IMR-90 (cell line): ENCODE measurements around the gene SRPK2. TPM values are rescaled to one million over a fixed set of nuclear protein-coding genes. Genes with fewer than 3 reads are reported as not detected.

ENCODE experiments used
- ATAC-seq: fragments of 200-7000 bp; cut with Tn5 transposase; 2 replicates; pipeline ENCODE4 v1.9.1; 2020; ENCODE audit warnings: low read depth, mild to moderate bottlenecking, moderate library complexity
- BruUV-seq: library from RNA; stranded (reverse); fragments of 400-500 nt; replicated peaks from 2 replicates; lab custom pipeline; 2021; lab: Mats Ljungman, UMichigan
- CTCF ChIA-PET: fragments of 300-600 bp; formaldehyde crosslinking; extraction: SDS; loops from one replicate; lab custom pipeline; 2021; ENCODE audit warnings: antibody characterized with exemption; lab: Yijun Ruan, JAX
- POLR2A ChIA-PET: fragments of 300-600 bp; sonication (Branson Sonifier 250); formaldehyde crosslinking; loops from one replicate; lab custom pipeline; 2022; ENCODE audit warnings: antibody characterized with exemption; ENCODE audit not compliant: unreplicated experiment; lab: Charles Lee
- DNase-seq: peaks from one replicate; pipeline ENCODE4 v3.0.0; 2013
- H2AFZ ChIP-seq: replicated peaks from 2 replicates; pipeline ENCODE3; 2013; ENCODE audit warnings: low read length, mild to moderate bottlenecking; ENCODE audit not compliant: poor library complexity
- H2AK5ac ChIP-seq: 2 replicates; pipeline ENCODE4 v1.6.1; 2013; ENCODE audit warnings: low read depth, low read length, inconsistent platforms
- H2AK9ac ChIP-seq: replicated peaks from 2 replicates; pipeline ENCODE3; 2013; ENCODE audit warnings: mild to moderate bottlenecking, low read depth, low read length, moderate library complexity; ENCODE audit not compliant: poor library complexity
- H2BK120ac ChIP-seq: 2 replicates; pipeline ENCODE4 v1.6.1; 2013; ENCODE audit warnings: low read depth, low read length, inconsistent platforms
- H2BK15ac ChIP-seq: 3 replicates; pipeline ENCODE4 v1.6.1; 2013; ENCODE audit warnings: low read depth, low read length, inconsistent platforms
- H2BK20ac ChIP-seq: 2 replicates; pipeline ENCODE4 v1.6.1; 2013; ENCODE audit warnings: low read depth, mild to moderate bottlenecking, inconsistent platforms, low read length, moderate library complexity
- H2BK5ac ChIP-seq: 2 replicates; pipeline ENCODE4 v1.6.1; 2013; ENCODE audit warnings: mild to moderate bottlenecking, low read depth, low read length, inconsistent platforms; ENCODE audit not compliant: poor library complexity, severe bottlenecking
- H3K14ac ChIP-seq: replicated peaks from 2 replicates; pipeline ENCODE4 v1.6.1; 2013; ENCODE audit warnings: low read depth, low read length, inconsistent platforms
- H3K18ac ChIP-seq: 2 replicates; pipeline ENCODE4 v1.6.1; 2013; ENCODE audit warnings: low read depth, low read length, control low read depth
- H3K23ac ChIP-seq: 2 replicates; pipeline ENCODE4 v1.6.1; 2013; ENCODE audit warnings: low read depth, low read length, inconsistent platforms
- H3K27ac ChIP-seq: 2 replicates; pipeline ENCODE4 v1.5.1; 2013; ENCODE audit warnings: mild to moderate bottlenecking, control low read depth, low read length; ENCODE audit not compliant: insufficient read depth
- H3K27me3 ChIP-seq: 2 replicates; pipeline ENCODE4 v1.6.1; 2013; ENCODE audit warnings: low read length; ENCODE audit not compliant: control insufficient read depth, insufficient read depth
- H3K36me3 ChIP-seq: 2 replicates; pipeline ENCODE4 v1.6.1; 2013; ENCODE audit warnings: low read length, mixed read lengths; ENCODE audit not compliant: control insufficient read depth, insufficient read depth
- H3K4ac ChIP-seq: 2 replicates; pipeline ENCODE4 v1.6.1; 2013; ENCODE audit warnings: low read depth, low read length, inconsistent platforms
- H3K4me1 ChIP-seq: 2 replicates; pipeline ENCODE4 v1.6.1; 2013; ENCODE audit warnings: low read length, mixed read lengths; ENCODE audit not compliant: control insufficient read depth, insufficient read depth
- H3K4me2 ChIP-seq: 2 replicates; pipeline ENCODE4 v1.6.1; 2013; ENCODE audit warnings: low read depth, mild to moderate bottlenecking, control low read depth, low read length, moderate library complexity
- H3K4me3 ChIP-seq: 2 replicates; pipeline ENCODE4 v1.5.1; 2013; ENCODE audit warnings: low read depth, mild to moderate bottlenecking, control low read depth, low read length, moderate library complexity; ENCODE audit not compliant: insufficient read depth
- H3K56ac ChIP-seq: 2 replicates; pipeline ENCODE4 v1.6.1; 2013; ENCODE audit warnings: low read length, inconsistent platforms; ENCODE audit not compliant: insufficient read depth; ENCODE audit errors: extremely low read depth
- H3K79me1 ChIP-seq, 2 experiments: 2 replicates each; pipeline ENCODE4 v1.6.1; 2013; ENCODE audit warnings: low read length in 2 of 2, inconsistent platforms in 1 of 2, low read depth in 1 of 2
- H3K9ac ChIP-seq: 2 replicates; pipeline ENCODE4 v1.6.1; 2013; ENCODE audit warnings: low read depth, low read length, control low read depth
- H3K9me1 ChIP-seq: 2 replicates; pipeline ENCODE4 v1.6.1; 2013; ENCODE audit warnings: low read length, inconsistent platforms; ENCODE audit not compliant: insufficient read depth
- H3K9me3 ChIP-seq: 2 replicates; pipeline ENCODE4 v1.6.1; 2013; ENCODE audit warnings: low read length; ENCODE audit not compliant: control insufficient read depth, insufficient read depth
- H4K20me1 ChIP-seq: 2 replicates; pipeline ENCODE4 v1.6.1; 2013; ENCODE audit warnings: low read length, inconsistent platforms; ENCODE audit not compliant: insufficient read depth
- H4K5ac ChIP-seq: 2 replicates; pipeline ENCODE4 v1.6.1; 2013; ENCODE audit warnings: mild to moderate bottlenecking, low read depth, low read length, control low read depth
- H4K8ac ChIP-seq, 2 experiments: 2 replicates each; pipeline ENCODE4 v1.6.1; 2013; ENCODE audit warnings: low read depth in 2 of 2, low read length in 2 of 2, control low read depth in 1 of 2, inconsistent platforms in 1 of 2
- H4K91ac ChIP-seq: 2 replicates; pipeline ENCODE4 v1.6.1; 2013; ENCODE audit warnings: low read depth, low read length, inconsistent platforms; ENCODE audit not compliant: insufficient read depth
- BHLHE40 ChIP-seq: fragments of 150-350 bp; IDR thresholded peaks from 2 replicates; pipeline ENCODE4 v1.6.1; 2016; ENCODE audit warnings: mild to moderate bottlenecking, low read depth, low read length
- CEBPB ChIP-seq: IDR thresholded peaks from 2 replicates; pipeline ENCODE4 v1.6.1; 2012; ENCODE audit warnings: low read depth, low read length, improper control_type of control experiment
- MAFK ChIP-seq: IDR thresholded peaks from 2 replicates; pipeline ENCODE4 v1.6.1; 2012; ENCODE audit warnings: low read depth, low read length, improper control_type of control experiment
- NFE2L2 ChIP-seq: fragments of 150-350 bp; IDR thresholded peaks from 2 replicates; pipeline ENCODE4 v1.6.1; 2016; ENCODE audit warnings: low read depth, mild to moderate bottlenecking, low read length
- RAD21 ChIP-seq: IDR thresholded peaks from 2 replicates; pipeline ENCODE4 v1.6.1; 2012; ENCODE audit warnings: low read length, improper control_type of control experiment
- SMC3 ChIP-seq: fragments of 150-350 bp; IDR thresholded peaks from 2 replicates; pipeline ENCODE4 v1.6.1; 2016; ENCODE audit warnings: low read depth, mild to moderate bottlenecking, antibody characterized with exemption, low read length, moderate library complexity
- WGBS, 2 experiments: methylation state at CpG; one replicate each; pipeline versions ENCODE4 v1.1.5 to v1.1.7; 2013; ENCODE audit warnings: missing lambda C conversion rate in 2 of 2; ENCODE audit not compliant: insufficient read length in 1 of 2; ENCODE audit errors: extremely low coverage in 2 of 2; 5-methylcytosine and 5-hydroxymethylcytosine counted together
- dilution Hi-C: fragments of 300-500 bp; cut with HindIII; formaldehyde crosslinking; loops from one replicate; pipeline ENCODE4 v1.14.3; 2018; ENCODE audit warnings: low sequenced_read_pairs; ENCODE audit not compliant: unreplicated experiment
- in situ Hi-C: fragments of 300-500 bp; cut with MboI; formaldehyde crosslinking; loops from 3 replicates; pipeline ENCODE4 v1.14.3; 2019; ENCODE audit warnings: low sequenced_read_pairs, inconsistent platforms, mixed read lengths
- intact Hi-C: fragments of 100-400 bp; cut with micrococcal nuclease; formaldehyde crosslinking; loops from 2 replicates; pipeline ENCODE4 v1.10.0; 2022
- polyA plus RNA-seq, 3 experiments: library from polyadenylated mRNA; depleted of rRNA; stranded (reverse); fragments of >200 nt; gene quantifications; 2 replicates each; pipeline ENCODE4 v1.2.3, GENCODE V29; 2012; ENCODE audit warnings: low replicate concordance in 1 of 3
- total RNA-seq: library from RNA; depleted of rRNA; stranded (reverse); fragments of >200 nt; gene quantifications from 2 replicates; pipeline ENCODE4 v1.2.3, GENCODE V29; 2012

The SRPK2 gene
- total and polyA plus RNA-seq, 2 of the 4 experiments (the other 2 are of a cell fraction), result 13.2 to 33.0 TPM

DNA sequence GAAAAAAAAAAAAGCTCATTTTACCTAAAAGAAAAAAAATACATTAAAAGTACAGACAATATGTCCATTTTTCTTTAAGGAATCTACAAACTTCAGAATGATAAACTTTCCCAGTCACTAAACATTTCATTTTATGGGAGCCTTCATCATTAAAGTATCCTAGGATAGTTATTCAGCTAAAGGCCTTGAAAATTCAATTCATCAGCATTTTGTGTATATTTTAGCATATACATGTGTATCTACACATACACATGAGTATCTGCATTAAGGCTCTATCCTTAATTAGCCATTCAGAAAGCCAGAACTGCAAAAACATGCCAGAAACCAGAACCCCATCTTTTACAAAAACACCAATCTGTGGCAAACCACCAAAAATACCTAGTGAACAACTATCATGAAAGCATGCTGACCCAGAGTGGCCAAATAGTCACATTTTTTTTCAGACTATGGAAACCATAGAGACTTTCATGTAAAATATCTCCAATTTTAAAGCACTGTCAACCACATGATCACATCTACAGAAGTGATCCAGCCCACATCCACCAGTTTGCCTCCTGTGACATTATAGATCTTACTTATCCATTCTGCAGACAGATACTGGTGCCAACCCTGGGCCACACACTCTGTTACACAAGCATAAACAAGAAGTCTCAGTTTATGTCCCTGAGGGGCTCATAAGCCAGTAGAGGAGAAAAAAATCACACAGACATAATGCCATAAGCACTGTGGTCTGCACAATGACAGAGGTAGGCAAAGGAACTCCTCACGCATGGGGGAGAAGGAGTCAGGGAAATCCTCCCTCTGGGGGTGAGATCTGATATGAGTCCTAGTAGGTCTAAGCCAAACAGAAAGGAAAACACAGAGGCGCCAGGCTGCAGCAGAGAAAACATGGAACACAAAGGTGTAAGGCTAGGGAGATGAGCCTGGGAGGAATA lies 79.2 kb downstream of the SRPK2 start:
- H4K8ac ChIP-seq, result no peak overlapping the region; a peak in 1 of 4 replicates
- ChIA-PET POLR2A (no interaction called here), CTCF (interaction anchor here (1.0 kb wide), 1 partner anchor 10 kb away, joined by 3 read pairs; no protein-coding TSS in a partner anchor)
- no peak overlapping the region for H3K4ac ChIP-seq
- WGBS, 2 experiments, result no CpG with 5 or more reads among the region's 2 CpGs
- H3K27me3 ChIP-seq, result no peaks in the 10 kb centered on the region
- no peak overlapping the region for H2AFZ ChIP-seq
- H2BK120ac ChIP-seq, result no peak overlapping the region
- no peak overlapping the region for H2BK20ac ChIP-seq
- no peak overlapping the region for H3K4me3 ChIP-seq
- H3K27ac ChIP-seq, result no peak overlapping the region
- no peaks in the 10 kb centered on the region for H3K36me3 ChIP-seq
- BruUV-seq, result no TSS peak
- H3K9me3 ChIP-seq, result no peaks in the 10 kb centered on the region
- in situ Hi-C loops (no loop called here), intact Hi-C loops (loop anchor here (10.0 kb wide), 1 partner anchor 85 kb away; no protein-coding TSS in a partner anchor), dilution Hi-C loops (no loop called here)
- peaks cover 7% of the 10 kb centered on the region; the same call in 1 of the 2 replicates for H3K9me1 ChIP-seq
- TF ChIP-seq RAD21 (no peak), BHLHE40 (no peak), NFE2L2 (no peak), SMC3 (no peak), MAFK (no peak), CEBPB (no peak)
- H4K20me1 ChIP-seq, result peaks cover 44% of the 10 kb centered on the region
- H3K79me1 ChIP-seq, result peaks cover 24 to 65% of the 10 kb centered on the region in 2 experiments
- H3K18ac ChIP-seq, result no peak overlapping the region
- no peak overlapping the region for H3K4me2 ChIP-seq
- no peak overlapping the region for H4K5ac ChIP-seq
- H4K91ac ChIP-seq, result no peak overlapping the region
- H3K9ac ChIP-seq, result no peak overlapping the region
- H3K23ac ChIP-seq, result no peak overlapping the region
- no peak overlapping the region for H2BK15ac ChIP-seq
- DNase-seq, result no peak
- no peak overlapping the region for H3K56ac ChIP-seq
- ATAC-seq, result no peak; the same call in 1 of the 2 replicates
- H3K4me1 ChIP-seq, result peaks cover 11% of the 10 kb centered on the region
- H2AK9ac ChIP-seq, result no peak overlapping the region
- no peak overlapping the region for H2BK5ac ChIP-seq
- H3K14ac ChIP-seq, result no peak overlapping the region
- H2AK5ac ChIP-seq, result no peak overlapping the region
